Mesothelial cell of epicardium (in vitro differentiated cells): ENCODE data around the gene KDM6A. TPM values are rescaled to one million over a fixed set of nuclear protein-coding genes. Genes with fewer than 3 reads are reported as not detected.
"Not testable (repeated sequence)": the region's sequence is repeated elsewhere in the genome, so short reads cannot be mapped to it uniquely, and the experiment has no call there.

Experiments
- DNase-seq, 2 experiments: peaks; one replicate each; pipeline ENCODE4 v3.0.0; 2021; ENCODE audit warnings: low spot score in 2 of 2; ENCODE audit not compliant: unreplicated experiment in 2 of 2
- H3K27ac Mint-ChIP-seq: 2 replicates; pipeline ENCODE4 v1.8.0; 2021; ENCODE audit warnings: mixed read lengths
- H3K27me3 Mint-ChIP-seq: 2 replicates; pipeline ENCODE4 v1.8.0; 2021; ENCODE audit warnings: low read depth, mixed read lengths
- H3K36me3 Mint-ChIP-seq: 2 replicates; pipeline ENCODE4 v1.8.0; 2021; ENCODE audit warnings: mixed read lengths
- H3K4me1 Mint-ChIP-seq: 2 replicates; pipeline ENCODE4 v1.8.0; 2021; ENCODE audit warnings: mixed read lengths
- H3K4me3 Mint-ChIP-seq: 2 replicates; pipeline ENCODE4 v1.8.0; 2021; ENCODE audit warnings: mild to moderate bottlenecking, moderate library complexity, mixed read lengths
- H3K9me3 Mint-ChIP-seq: 2 replicates; pipeline ENCODE4 v1.8.0; 2021; ENCODE audit warnings: mixed read lengths
- CTCF ChIP-seq: fragments of 200-600 bp; sonication (generic); IDR thresholded peaks from one replicate; pipeline ENCODE4 v1.5.0; 2021; ENCODE audit warnings: antibody characterized with exemption; ENCODE audit not compliant: unreplicated experiment
- total RNA-seq: library from RNA; stranded (reverse); gene quantifications from 3 replicates; pipeline ENCODE4 v1.2.1, GENCODE V29; 2021

Gene KDM6A
- total RNA-seq, result 64.2 to 69.7 TPM (median 67.5 TPM) in 3 replicates

DNA sequence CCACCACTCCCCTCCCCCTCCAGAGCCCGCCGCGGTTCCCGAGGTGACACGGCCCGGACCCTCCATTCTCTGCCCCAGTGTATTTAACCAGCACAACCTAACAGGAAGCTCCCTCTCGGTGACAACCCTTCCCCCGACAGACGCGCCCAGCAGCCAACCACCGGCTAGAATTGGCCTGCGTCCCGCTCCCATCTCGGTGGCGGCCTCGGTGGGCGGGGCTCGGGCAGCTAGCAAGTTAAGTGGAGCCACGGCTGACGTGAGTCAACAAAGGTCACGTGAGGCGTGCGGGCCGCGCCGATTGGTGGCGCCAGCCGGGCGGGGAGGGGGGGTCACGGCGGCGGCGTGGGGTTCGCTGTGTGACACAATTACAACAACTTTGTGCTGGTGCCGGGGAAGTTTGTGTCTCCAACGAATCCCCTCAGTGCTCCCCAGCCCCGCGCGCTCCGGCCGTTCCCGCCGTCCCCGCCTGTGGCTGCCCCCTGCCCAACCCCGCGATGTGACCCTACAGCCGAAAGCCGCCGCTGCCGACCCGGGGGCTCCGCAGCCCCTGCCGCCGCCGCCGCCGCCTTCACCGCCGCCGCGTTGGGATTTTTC lies at the start of gene KDM6A:
TSS of gene KDM6A (plus strand) at position 368 of the 594 bp plus-strand sequence. CDS start 364 bp downstream, outside the sequence.
- peak; percentile 91 to 92 for DNase-seq
- Mint-ChIP-seq H3K27ac (peak within 1 kb of the TSS; percentile 98), H3K36me3 (no peaks in the 10 kb centered on the region)

DNA sequence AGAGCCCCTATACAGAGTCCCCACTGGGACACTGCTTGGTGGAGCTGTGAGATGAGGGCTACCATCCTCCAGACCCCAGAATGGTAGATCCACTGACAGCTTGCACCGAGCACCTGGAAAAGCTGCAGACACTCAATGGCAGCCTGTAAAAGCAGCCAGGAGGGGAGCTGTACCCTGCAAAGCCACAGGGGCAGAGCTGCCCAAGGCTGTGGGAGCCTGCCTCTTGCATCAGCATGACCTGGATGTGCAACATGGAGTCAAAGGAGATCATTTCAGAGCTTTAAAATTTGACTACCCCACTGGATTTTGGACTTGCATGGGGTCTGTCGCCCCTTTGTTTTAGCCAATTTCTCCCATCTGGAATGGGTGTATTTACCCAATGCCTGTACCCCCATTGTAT lies 49.8 kb upstream of the KDM6A start:
- H3K4me1 Mint-ChIP-seq, DNase-seq, H3K36me3 Mint-ChIP-seq, H3K4me3 Mint-ChIP-seq, H3K27ac Mint-ChIP-seq, H3K27me3 Mint-ChIP-seq: not testable (repeated sequence)
- H3K9me3 Mint-ChIP-seq, result peaks cover 20% of the 10 kb centered on the region

More for the DNA sequence above, at the start of gene KDM6A:
- no peaks in the 10 kb centered on the region for H3K27me3 Mint-ChIP-seq
- H3K4me1 Mint-ChIP-seq, result peaks cover 7% of the 10 kb centered on the region
- peak within 1 kb of the TSS; percentile 94 for H3K4me3 Mint-ChIP-seq
- peaks cover 12% of the 10 kb centered on the region for H3K9me3 Mint-ChIP-seq
- TF ChIP-seq CTCF, result no peak

- no peak overlapping the region for H3K27ac Mint-ChIP-seq
- no peaks in the 10 kb centered on the region for H3K27me3 Mint-ChIP-seq
- H3K9me3 Mint-ChIP-seq, result peaks cover 6% of the 10 kb centered on the region
- no peak for DNase-seq
- H3K4me3 Mint-ChIP-seq, result no peak overlapping the region
- no peaks in the 10 kb centered on the region for H3K36me3 Mint-ChIP-seq
- no peak for TF ChIP-seq CTCF
- H3K4me1 Mint-ChIP-seq, result no peaks in the 10 kb centered on the region
Observed at GRCh38 chrX:44828008-44828605, 44.9 kb upstream of the KDM6A start.

GRCh38 chrX:44829832-44830231 lies 43.2 kb upstream of the KDM6A start:
- Mint-ChIP-seq H3K9me3 (peaks cover 6% of the 10 kb centered on the region), H3K4me1 (no peaks in the 10 kb centered on the region)
- no peak for DNase-seq

DNA sequence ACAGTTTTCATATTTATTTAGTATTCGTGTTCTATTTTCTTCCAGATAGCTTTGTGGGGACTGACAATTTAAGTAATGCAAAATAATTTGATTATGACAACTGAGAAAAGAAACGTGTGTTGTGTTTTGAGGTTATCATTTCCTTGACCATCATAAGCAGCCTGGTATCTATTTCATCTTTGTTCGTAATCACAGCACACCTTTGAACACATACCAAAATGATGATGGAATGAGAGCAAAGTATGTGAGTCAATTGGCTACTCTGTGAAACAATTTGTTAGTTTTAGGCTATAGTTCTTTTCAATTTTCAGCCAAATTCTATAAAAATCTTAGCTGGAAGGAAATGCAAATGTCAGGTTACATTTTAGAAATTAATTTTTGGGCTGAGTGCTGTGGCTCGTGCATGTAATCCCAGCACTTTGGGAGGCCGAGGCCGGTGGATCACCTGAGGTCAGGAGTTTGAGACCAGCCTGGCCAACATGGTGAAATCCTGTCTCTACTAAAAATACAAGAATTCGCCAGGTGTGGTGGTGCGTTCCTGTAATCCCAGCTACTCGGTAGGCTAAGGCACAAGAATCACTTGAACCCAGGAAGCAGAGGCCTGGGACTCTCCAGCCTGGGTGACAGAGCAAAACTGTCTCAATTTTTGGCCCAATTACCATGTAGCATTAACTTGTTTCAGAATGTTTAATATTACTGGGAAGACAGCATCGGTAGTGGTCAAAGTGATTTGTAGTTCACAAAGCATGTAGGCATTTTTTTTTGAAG lies 30.3 kb upstream of the KDM6A start:
- Mint-ChIP-seq H3K4me3 (no peak overlapping the region), H3K9me3 (peaks cover 32% of the 10 kb centered on the region), H3K4me1 (no peaks in the 10 kb centered on the region), H3K36me3 (peaks cover 2% of the 10 kb centered on the region), H3K27me3 (no peaks in the 10 kb centered on the region), H3K27ac (no peak overlapping the region)
- no peak for TF ChIP-seq CTCF
- no peak for DNase-seq

More at GRCh38 chrX:44829832-44830231, 43.2 kb upstream of the KDM6A start:
- no peaks in the 10 kb centered on the region for H3K27me3 Mint-ChIP-seq
- TF ChIP-seq CTCF, result no peak
- no peaks in the 10 kb centered on the region for H3K36me3 Mint-ChIP-seq
- H3K4me3 Mint-ChIP-seq, result no peak overlapping the region
- no peak overlapping the region for H3K27ac Mint-ChIP-seq

DNA sequence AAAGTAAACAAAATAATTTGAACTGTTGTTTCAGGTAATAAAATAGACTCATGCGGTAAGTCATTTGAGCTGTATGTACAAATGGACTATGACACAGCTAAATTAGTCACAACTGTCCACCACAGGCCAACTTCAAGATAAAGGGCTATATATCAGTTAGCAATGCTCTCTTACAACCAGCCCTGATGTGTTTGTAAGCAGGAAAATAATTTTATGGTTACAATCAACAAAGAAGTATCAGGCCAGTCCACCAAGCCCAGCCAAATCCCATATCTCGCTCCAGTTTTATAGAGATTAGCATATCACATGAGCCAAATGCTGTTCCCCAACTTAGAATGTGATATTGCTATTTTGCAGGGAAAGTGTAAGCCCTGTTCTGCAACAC lies 29.7 kb upstream of the KDM6A start:
- Mint-ChIP-seq H3K27ac (peak overlapping the region; percentile 2), H3K27me3 (no peaks in the 10 kb centered on the region), H3K4me3 (no peak overlapping the region), H3K4me1 (no peaks in the 10 kb centered on the region), H3K36me3 (peaks cover 1% of the 10 kb centered on the region), H3K9me3 (peaks cover 31% of the 10 kb centered on the region)
- DNase-seq, result no peak
- no peak for TF ChIP-seq CTCF
